NCI-H345 (cell line): ENCODE results near the gene DMKN.

Source experiments
- DNase-seq: peaks from one replicate; lab custom pipeline; 2025; lab: John Stamatoyannopoulos, UW

DMKN gene

DNA sequence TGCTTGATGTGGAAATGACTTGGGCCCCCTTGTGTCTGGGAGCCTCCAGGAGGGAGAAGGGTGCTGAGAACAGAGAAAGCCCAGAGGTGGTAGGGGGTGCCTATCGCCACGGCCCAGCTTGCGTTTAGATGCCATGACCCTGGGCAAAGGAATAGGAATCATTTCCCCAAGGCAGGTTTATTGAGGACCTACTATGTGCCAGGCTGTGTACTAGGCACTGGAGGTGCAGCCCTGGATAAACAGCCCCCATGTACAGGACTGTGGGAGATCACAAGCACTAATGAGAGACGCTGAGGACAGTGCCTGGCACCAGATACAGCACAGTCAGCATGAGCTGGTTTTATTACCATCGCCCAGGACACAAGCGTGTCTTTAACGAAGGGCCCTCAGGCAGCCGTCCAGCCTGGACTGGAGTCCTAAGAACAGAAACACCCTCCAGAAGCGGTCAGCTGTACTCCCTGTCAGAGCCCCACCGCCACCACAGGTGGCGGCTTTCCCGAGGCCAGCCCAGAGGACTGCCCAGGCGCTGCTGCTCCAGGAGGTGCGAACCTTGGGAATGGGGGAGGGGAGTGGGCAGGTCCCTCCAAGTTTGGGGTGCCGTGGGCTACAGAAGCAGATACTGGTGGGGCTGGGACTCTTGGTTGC, 36.6 kb upstream of the DMKN start:
- DNase-seq: no peak

DNA sequence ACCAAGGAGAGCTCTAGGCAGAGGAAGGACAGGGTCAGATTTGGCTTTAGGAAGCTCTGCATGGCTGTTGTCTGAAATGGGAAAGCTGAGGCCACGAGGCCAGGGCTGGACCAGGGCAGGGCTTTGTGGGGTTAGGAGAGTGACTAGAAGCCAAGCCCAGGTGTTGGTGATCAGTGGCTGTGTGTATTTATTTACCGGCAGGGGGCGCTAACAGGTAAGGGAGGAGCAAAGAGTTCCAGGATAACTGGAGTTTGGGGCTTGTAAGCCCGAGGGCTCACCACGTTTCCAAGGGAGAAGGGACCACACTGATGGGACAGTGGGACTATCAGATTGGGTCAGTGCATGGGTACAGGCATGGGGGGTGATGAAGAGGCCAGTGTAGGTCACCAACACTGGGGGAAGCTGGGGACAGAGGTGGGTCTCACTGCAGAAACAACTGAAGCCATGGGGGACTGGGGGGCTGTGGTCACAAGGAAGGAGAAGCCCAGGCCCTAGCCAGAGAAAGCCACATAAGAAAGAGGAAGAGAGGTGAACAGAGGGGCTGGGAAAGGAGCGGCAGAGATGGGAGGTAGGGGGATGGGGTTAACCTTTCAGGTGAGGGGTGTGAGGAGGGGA, 35.8 kb upstream of the DMKN start:
- peak; percentile 88 for DNase-seq

DNA sequence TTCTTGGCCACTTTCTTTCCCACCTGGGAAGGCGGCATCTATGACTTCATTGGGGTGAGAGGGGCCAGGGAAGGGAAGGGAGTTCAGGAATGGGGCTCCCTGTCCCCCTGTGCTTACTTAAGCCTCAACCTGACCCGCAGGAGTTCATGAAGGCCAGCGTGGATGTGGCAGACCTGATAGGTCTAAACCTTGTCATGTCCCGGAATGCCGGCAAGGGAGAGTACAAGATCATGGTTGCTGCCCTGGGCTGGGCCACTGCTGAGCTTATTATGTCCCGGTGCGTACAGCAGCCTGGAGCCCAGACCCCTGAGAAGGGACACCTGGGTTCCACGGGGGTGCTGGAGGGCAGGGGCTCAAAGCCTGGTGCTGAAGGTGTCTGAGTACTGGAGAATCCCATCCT, 33.1 kb upstream of the DMKN start:
- no peak for DNase-seq

DNA sequence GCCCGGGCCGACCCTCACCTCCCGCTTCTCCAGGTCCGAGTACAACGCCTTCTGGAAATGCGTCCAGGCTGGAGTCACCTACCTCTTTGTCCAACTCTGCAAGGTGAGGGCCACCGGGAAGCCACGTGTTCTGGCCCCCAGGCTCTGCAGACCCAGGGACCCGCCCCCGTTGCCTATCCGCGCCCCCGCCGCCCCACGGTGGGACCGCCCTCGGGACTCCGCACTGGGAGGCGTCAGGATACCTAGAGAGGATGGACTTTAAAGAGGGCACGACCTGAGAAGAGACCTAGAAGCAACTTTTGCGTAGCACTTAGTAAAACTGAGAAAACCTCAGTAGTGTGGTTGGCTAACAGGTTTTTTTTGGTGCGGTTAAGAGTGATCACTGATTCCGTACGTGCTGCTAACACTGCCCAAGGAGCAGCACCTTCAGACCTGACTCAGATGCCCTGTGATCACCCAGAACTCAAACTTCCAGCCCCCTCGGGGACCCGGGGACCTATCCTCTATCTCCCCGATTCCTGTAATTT, 32.5 kb upstream of the DMKN start:
- peak; percentile 60 for DNase-seq

DNA sequence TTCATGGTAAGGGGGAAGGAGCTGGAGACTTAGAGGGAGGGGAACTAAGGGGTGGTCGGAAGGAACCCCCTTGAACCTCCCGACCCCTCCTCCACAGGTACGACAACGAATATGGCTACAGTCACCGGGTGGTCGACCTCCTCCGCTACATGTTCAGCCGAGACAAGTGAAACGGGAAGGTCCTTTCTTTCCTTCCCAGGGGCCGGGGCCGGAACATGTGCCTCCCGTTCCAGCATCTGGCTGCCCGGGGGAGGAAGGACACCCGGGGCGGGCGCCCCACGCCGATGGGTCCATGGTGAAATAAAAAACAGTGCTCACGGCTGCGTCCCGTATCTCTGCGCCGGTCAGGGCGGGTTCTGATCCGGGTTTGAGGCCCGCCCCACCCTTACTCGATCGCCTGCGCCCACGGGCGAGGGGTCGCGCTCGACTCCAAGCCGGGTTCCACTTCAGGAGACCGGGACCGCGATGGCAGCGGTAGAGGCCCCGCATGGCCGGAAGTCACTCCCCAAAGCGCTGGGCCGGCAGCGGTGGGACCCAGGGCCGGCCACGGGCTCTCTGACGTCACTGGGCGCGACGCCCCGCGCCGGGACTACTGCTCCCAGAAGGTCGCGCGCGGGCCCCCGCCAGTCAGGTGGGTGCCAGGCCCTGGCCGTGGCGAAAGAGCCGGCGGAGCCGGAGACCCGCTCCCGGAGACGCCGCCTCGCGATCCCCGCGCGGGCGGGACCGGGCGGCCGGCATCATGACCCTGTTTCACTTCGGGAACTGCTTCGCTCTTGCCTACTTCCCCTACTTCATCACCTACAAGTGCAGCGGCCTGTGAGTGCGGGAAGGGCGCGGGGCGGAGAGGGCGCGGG, 31.8 kb upstream of the DMKN start, which contains the start of gene TMEM147:
TSS of gene TMEM147 (plus strand) at position 626 of the 854 bp plus-strand sequence. CDS start at position 740, 114 bp downstream.
- DNase-seq: peak; percentile 96

DNA sequence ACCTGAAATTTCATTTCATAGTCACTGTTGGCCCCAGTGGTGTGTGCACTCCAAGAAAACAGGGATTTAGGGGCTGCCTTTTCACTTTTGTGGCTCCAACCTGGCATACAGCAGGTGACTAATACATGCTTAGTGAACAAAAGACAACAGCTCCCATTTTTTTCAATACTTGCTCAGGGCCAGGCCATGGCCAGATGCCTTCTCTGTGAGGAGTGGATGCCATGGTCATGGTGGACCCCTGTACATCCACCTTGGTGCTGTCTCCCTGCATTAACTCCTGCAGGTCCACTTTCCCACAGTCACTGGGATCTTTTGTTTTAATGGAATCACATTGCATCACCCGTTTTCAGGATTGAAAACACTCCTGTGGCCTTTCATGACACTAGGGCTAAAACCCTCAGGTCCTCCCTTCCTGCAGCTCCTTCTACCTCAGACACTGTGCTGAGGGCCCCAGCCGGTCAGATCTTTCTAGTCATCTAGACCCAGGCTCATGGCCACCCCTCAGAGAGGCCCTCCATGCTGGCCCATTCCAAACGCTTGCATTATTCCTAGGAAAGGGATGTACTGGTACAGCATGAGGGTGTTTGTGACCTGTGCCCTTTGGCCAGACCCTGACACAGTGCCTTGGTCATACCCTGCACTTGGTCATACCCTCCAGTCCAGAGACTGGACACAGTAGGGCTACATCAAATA, 30.8 kb upstream of the DMKN start:
- no peak for DNase-seq

DNA sequence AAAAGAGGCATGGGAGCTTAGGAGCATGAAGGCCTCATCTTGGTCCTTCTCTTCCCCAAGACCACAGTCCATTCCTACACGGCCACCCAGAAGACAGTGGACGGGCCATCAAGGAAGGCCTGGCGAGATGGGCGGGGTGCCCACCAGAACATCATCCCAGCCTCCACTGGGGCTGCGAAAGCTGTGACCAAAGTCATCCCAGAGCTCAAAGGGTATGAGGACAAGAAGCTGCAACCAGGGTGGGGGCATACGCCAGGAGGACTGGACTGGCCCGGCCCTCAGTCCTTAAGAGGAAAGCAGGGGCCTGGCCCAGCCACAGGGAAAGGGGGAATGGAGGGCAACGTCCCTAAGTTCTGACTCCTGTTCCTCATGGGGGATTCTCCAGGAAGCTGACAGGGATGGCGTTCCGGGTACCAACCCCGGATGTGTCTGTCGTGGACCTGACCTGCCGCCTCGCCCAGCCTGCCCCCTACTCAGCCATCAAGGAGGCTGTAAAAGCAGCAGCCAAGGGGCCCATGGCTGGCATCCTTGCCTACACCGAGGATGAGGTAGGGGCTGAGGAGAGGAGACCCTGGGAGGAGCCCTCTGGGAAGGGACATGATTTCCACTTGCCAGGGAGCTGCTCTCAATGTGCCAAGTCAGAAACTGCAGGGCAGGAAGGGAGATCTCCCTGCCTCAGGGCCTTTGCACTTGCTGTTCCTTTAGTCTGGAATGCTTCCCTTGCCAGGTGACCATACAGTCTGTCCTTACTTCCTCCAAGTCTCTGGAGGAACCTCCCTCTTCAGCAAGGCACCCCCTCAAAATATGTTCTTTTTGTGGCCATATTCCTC, 30.0 kb upstream of the DMKN start:
- DNase-seq: no peak

DNA sequence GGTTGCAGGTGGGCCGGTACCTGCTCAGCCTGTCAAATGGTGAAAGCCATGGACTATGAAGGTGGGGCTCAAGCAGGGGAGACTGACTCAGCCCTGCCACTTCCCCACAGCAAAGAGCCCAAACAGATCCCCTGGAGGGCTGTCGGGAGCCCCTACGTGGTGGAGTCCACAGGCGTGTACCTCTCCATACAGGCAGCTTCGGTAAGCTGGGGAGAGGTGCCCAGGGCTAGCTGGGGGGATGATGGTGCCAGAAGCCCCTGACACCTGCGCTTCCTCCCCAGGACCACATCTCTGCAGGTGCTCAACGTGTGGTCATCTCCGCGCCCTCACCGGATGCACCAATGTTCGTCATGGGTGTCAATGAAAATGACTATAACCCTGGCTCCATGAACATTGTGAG, 28.8 kb upstream of the DMKN start:
- DNase-seq: no peak

DNA sequence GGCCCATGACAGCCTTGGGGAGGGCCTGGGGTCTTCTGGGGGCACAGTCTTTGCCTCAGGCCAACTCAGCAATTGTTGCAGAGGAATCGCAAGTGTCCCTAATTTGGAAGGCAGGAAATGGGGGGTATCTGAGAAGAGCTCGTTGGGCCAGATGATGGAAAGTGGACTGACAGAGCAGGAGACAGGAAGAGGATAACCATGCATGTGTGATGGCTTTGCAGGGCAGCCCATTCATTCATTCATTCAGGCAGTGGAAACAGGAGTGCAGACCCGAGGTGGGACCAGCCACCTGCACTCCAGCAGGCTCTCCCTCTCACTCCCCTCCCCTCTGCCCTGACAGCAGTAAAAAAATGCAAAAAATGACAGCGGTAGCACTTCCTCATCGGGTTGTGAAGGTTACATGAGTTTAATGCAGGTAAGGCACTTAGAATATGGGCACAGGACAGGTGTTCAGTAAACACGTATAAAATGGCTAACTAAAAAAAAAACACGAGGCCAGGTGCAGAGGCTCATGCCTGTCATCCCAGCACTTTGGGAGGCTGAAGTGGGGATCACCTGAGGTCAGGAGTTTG, 27.0 kb upstream of the DMKN start:
- no peak for DNase-seq

DNA sequence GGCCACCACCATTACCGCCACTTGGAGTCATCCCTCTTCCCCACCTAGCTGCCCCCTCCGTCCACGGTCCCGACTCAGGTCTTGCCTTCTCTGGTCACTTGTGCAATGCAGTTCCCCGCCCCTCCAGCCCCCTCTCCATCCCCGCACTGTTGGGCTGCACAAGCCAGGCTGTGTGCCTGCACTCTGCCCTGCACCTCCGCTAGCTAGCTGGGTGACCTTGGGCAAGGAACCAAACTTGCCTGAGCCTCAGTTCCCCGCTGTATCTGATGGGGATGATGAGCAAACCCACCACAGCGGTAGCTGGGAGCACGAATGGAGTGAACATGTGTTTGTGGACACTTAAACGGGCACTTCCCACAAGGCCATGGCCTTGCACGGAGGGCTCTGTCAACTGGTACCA, 26.4 kb upstream of the DMKN start:
- no peak for DNase-seq

DNA sequence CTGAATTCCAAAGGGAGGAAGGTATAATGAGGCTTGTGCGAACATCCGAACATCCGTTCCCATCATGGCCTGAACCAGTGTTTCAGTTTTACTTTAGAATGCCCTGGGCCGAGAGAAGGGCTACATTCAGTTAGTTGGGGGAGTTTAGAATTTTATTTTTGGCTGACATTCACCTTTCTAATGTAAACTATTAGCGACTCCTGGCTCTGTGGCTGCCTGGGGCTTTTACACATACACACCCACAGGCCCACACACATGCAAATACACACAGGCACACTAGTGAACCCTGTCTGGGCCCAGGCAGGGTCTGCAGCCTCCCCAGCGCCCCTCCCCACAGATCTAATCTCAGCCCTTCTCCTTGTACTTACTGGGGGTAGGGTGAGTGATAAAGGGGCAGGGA, 25.9 kb upstream of the DMKN start:
- DNase-seq: no peak

DNA sequence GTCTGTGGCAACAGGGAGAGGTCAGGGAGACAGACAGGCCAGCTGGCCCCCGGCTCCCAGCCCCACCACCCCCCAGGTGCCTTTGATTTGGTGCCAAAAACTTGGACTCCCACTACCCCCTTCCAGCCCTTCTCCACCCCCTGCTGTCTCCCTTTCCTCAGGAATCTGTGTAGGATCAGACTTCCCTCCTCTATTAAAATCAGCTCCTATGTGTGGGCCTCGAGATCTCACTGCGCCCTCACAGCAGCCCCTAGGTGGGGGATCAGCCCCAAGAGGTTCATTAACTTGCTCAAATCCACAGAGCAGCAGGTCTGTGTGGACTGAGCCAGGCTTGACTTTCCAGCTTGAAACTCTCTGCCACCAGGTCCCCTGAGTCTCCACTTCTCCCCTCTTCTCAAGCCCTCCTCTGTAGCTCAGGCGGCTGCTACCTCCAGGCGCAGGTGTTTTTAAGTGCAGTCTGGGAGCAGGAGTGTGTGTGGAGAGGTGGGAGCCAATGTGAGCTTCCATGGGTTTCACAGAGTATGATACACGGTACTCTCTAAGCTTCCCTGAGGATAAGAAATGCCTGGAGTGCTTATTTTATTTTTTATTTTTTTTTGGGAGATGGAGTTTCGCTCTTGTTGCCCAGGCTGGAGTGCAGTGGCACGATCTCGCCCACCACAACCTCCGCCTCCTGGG, 21.5 kb upstream of the DMKN start:
- DNase-seq: peak; percentile 44

DNA sequence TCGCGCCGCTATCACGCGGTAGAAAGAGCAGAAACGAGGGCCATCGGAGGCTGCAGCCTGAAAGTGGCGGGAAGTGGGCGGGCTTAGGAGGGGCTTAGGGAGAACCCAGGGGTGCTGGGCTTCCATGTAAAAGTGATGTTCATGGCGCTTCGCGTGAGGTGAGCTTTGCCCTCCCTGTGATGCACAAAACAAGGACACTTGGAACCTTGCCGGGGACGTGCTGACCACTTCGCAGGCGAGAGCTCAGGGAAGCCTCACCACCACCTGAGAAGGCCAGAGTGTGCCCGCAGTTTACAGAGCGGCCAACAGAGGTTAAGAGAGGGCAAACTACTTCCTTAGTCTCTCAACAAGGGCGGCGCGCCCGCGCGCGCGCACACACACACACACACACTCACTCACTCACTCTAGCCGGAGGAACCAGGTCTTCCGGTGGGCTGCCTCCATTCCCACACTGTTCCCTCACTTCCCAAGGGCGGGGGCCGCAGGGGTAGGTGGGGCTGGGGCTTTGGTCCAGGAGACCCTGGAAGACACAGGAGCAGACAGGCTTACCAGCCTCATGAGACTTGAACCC, 20.5 kb upstream of the DMKN start:
- no peak for DNase-seq

DNA sequence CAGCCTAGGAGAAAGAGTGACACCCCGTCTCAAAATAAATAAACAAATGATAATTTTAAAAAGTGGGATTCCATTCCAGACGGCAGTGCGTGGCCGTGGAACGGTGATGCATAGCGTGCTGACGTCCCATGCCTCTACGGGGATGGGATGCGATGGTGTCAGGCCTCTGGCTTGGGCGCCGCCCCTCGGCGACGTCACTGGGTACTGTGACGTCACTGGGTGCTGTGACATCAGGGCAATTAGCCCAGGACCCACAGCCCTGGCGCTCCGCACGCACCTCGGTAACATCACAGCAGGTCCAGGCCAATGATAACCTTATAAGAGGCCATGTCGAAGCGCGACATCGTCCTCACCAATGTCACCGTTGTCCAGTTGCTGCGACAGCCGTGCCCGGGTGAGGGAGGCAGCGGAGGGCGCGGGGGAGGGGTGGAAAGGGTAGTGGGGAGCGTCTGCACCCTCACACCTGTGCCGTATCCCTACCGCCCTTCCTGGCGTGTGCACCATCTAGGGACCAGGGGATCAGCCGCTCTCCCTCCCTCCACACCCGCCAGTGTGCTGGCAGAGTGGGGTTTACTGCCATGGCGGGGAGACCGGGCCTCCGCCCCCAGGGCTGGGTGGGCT, 19.9 kb upstream of the DMKN start, which contains the start of gene GAPDHS:
TSS of gene GAPDHS (plus strand) at position 256 of the 621 bp plus-strand sequence. CDS start at position 328, 72 bp downstream.
- no peak for DNase-seq

DNA sequence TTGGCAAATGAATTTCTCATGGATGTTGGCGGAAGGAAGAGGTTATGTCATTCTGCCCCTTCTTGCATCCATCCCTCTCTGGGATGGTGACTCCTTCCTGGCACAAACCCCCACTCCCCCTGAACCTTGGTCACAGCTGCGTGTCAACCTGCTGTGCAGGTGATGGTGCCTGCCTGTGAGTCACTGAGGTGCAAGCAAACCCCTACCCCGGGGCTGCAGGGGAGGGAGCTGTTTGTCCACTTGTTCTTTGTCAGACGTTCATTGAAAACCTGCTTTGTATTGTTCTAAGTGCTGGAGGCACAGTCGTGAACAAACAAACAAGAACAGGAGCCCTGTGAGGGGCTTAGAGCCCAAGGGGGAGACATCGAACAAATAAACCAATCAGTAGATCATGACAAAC, 17.8 kb upstream of the DMKN start:
- DNase-seq: peak; percentile 95

DNA sequence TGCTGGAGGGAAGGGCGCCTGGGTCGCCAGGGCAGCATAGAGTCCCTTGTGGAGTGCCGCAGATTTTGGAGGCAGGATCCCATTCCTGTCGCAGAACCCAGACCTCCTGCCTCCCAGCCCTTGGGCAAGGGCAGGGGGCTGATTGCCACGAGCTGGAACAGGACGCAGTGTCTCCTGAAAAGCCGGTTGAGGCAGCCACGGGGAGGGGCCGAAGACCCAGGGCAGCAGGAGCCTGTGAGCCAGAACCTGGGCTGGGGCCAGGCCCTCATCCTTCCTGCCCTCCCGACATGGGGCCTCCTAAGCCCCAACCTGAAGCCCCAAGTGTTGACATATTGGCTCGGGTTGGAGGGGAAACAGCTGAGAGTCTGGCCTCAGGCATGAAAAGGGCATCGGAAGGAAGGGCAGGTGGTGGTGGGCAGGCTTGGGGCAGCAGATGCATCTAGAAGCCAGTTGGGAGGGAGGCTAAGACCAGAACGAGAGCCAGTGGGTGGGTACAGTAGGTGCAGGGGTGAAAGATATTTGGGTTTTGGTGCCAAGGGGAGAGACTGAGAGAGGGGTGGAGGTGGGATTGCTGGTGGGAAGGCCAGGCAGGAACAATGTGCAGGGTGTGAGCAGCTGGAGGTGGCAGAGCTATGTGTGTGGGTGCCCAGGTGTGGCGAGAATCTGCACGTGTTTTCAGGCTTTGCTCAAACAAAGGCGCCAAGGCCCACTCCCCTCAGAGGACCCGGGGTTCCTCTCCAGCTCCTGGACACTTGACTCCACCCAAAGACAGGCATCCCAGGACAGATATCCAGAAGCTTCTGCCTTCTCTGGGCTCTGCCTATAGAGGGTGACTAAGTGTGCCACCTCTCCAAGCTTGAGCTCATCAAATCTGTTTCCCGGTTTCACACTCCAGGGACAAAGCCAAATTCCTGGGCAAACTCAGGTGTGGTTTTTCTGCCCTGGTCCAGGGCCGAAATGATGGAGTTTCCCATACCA, 16.1 kb upstream of the DMKN start:
- no peak for DNase-seq

DNA sequence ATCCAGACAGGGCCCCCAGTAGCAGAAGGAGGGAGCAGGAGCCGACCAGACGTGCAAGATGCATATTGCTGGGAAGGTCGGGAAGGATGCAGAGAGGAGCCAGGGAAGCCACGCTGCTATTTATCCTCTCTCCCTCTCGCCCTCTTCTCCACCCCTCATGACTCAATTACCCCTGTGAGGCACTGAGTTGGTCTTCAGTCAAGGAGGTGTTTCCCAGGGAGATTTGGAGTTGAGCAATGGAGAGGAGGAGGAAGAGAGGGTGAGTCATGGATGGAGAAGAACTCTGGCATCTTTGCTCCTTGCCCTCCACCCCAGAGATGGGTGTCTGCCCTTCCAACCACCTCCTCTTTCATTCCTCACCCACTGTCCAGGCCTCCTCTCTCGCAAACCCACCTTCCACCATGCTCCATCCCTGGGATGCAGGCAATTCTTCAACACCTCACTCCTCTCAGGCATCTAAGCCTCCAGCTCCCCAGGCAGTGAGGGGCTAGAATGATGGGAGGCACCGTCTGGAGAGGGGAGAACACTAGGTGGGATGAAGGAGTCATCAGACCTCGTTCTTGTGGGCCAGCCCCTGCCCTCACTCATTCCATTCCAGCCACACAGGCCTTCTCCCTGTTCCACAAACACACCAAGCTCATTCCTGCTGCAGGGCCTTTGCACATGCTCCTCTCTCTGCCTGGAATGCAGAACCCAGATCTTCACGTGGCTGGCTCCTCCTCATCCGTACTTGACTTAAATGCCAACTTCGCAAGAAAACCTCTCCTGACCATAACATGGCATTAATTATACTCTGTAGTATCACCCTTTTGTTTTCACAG, 15.0 kb upstream of the DMKN start, which contains the start of gene SBSN:
TSS of gene SBSN (minus strand) at position 94 of the 821 bp plus-strand sequence. CDS start at position 64, 30 bp downstream.
- no peak for DNase-seq
